GM19452 (cell line): ENCODE results near the gene C20orf204.

Experiments used
- ATAC-seq: cut with Tn5 transposase; IDR thresholded peaks from one replicate; pipeline ENCODE4 v1.9.1; 2021; ENCODE audit not compliant: unreplicated experiment

C20orf204 gene

GRCh38 chr20:64070244-64070993 is 34.4 kb downstream of the C20orf204 start:
- no peak for ATAC-seq

DNA sequence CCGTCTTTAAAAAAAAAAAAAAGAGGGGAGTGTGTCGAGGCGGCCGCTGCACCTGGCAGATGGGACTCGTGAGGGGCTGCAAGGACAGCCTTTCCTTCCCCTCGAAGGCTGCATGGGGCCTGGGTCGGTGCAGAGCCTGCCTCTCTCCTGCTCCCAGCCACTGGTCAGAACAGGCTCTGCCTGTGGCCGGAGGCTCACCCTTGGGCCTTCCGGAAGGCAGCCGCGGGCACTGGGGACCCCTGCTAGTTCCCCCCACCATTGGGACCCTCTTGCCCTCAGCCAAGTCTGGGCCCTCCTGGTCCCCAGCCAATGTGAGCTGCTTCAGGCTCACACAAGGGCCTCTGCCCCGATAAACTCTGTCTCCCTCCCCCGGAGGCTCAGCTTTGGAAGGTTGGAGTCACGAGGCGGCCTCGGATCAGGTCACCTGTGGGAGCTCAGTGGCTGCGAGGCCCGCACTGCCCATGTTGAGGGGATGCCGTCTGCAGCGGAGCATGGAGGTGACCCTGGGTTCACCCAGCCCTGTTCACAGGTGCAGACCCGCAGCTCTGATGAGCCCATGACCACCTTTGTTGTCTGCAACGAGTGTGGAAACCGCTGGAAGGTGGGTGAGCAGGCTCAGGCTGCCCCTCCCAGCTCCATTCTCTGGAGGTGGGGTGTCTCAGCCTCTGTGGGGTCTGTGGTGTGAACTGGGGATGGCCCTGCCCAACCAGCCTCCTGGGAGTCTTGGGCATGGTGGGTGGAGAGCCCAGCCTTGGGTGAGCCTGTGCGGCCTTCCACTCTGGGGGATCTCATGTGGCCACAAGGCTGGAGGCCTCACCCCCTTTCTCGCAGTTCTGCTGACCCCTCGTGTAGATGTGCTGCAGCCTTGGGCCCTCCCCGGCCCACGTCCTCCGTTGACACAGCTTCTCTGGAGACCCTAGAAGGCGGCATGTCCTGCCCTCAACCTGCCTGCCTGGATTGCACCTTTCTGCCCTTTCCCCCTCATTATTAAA is 35.7 kb downstream of the C20orf204 start:
- no peak for ATAC-seq

GRCh38 chr20:64072498-64073063 is 36.6 kb downstream of the C20orf204 start:
- ATAC-seq, result no peak

DNA sequence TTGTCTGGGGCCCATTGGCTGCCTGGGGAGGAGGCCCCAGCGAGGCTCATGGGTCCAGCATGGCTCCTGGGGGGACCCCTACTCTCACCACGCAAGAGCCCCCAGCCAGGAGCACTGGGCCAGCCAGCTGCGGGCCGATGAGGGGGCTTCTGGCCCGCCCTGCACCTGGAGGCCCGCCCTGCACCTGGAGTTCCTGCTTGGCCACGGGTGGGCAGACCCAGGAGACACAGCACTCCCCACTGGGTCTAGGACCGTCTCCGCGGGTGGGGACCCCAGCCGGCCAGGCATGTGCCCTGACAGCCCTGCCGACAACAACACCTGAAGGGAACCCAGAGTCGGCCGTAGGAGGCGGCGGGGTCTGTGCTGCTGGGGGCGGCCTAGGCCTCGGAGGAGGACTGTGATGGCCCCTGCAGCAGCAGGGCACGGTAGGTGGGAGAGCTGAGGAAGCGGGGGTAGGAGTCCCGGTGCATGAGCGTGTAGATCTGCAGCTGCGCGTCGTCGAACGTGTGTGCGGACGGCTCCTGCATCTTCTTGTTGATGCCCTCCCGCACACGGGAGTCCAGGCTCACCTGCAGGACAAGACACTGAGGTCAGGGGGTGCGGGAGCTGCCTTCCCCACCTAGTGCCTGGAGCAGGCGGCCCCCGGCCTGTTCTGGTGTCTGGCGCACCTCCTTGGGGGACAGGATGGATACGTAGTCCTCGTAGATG is 37.6 kb downstream of the C20orf204 start:
- no peak for ATAC-seq

- no peak for ATAC-seq
Observed at GRCh38 chr20:64074184-64074789, 38.3 kb downstream of the C20orf204 start.

DNA sequence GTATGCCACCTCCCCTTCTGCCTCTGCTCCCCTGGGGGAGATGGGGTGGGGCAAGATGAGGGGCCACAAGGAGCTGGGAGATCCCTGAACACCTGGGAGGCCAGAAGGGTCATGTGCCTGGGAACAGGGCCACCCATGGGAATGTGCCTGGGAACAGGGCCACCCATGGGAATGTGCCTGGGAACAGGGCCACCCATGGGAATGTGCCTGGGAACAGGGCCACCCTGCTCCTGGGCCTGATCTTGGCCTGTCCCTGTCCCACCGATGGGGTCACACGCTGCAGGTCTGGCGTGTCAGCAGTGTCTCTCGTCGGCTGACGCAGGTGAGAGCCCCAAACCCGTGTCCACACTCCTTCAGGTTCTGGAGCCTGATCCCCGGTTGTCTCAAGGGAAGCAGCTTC is 39.0 kb downstream of the C20orf204 start:
- no peak for ATAC-seq

GRCh38 chr20:64075556-64075955 is 39.6 kb downstream of the C20orf204 start:
- ATAC-seq, result no peak

DNA sequence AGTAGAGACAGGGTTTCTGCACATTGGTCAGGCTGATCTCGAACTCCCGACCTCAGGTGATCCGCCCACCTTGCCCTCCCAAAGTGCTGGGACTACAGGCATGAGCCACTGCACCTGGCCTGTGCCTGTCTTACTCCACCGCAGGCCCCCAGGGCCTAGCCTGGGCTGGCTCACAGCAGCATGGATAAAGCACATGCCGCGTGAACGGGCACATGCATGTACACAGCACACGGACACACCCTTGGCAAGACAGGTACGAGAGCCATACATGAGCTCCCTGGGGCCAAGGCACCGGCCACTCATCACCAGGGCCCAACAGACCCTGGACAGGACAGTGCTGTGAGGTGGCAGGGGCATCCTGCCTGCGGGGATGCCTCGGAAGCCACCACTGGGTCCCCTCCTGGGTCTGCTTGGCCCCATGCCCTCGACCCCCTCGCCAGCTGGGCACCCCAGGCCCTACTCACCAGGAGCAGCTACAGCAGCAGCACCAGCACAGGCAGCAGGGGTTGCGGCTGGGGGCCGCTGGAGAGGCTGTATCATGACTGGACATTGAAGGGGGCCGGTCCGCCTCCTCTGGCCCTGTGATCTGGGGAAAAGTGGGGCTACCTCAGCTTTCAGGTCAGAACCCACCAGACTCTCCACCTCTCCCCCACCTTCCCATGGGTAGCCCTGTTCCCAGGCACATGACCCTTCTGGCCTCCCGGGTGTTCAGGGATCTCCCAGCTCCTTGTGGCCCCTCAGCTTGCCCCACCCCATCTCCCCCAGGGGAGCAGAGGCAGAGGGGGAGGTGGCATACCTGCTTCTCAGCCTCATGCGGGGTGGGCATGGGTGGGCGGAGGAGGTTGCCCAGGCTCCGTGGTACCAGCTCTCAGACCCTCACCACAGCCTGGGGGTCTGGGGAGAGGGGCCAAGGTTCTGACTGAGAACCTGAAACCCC is 40.3 kb downstream of the C20orf204 start:
- no peak for ATAC-seq

GRCh38 chr20:64077094-64077493 is 41.1 kb downstream of the C20orf204 start:
- ATAC-seq, result no peak

- ATAC-seq, result no peak
Observed at GRCh38 chr20:64077541-64077875, 41.5 kb downstream of the C20orf204 start.

- ATAC-seq, result no peak
Observed at GRCh38 chr20:64077876-64078551, 42.0 kb downstream of the C20orf204 start.

GRCh38 chr20:64078934-64079272 is 42.9 kb downstream of the C20orf204 start:
- ATAC-seq, result no peak

DNA sequence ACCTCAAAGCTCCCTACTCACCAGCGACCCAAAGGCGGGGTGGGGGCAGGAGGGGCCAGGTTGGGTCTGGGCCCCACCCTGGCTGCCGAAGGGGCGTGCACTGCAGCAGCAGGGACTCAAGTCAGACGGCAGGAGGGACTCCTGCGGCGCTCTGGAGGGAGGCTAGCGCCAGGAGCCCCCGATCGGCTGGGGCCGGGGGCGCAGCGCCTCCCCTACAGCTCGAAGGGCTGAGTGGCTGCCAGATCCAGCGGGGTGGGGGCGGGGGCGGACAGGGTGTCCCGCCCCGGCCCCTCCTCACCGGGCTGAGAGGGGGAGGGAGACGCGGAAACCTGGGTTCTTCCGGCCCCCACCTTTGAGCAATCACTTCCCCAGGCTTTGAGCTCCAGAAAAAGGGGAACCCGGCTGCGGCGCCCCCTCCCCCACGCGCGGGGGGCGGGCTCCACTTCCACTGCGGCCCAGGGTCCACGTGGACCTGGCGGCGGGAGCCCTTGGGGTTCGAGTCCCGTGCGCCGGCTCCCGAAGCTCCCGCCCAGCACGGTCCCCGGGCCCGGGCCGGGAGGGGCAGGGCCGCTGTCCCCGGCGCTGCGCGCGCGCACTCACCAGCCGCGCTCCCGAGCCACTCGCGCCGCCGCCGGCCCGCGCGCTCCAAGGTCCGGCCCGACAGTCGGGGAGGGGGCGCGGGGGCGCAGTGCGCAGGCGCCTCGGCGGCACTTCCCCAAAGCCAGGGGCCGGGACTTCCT is 43.5 kb downstream of the C20orf204 start, which contains the start of gene RGS19:
TSS of gene RGS19 (minus strand) at position 246 of the 740 bp plus-strand sequence. CDS start 2,632 bp downstream, outside the sequence.
- peak; percentile 37 for ATAC-seq

DNA sequence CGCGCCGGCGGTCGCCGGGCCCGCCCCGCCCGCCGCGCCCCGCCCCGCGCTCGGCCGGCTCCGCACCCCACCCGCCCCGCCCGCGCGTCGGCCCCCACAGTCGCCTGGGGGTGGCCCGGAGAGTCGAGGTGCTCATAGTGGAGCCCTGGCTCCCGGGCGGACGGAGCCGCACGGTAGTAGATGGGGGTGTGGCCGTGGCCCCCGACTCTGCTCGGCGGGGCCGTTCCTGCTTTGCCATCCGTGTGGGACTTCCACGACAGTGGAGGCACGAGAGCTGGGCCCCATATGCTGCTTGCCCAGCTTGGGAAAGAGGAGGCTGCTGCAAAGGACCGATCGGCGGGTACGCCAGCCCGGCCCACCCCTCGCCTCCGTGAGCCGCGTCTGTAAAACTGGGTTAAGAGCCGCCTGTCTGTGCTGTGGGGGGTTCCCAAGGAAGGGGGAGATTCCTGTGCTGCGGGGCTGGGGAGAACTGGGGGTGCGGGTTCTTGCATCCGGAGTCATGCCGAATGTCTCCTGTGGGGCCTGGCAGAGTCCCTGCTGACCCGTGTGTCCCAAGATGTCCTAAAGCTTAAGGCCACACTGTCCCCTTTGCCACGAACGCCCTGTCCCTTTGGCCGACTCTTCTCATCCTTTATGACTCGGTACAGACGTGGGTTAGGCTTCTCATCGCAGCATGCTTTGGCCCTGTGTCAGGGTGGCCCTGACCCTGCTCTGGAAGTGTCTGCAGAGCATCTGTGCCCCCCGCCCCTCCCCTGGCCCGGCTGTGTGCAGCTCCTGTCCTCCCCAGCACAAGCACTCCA is 44.2 kb downstream of the C20orf204 start, which contains the start of gene OPRL1:
TSS of gene OPRL1 (plus strand) at position 70 of the 800 bp plus-strand sequence. CDS start 12,639 bp downstream, outside the sequence.
- ATAC-seq, result peak; percentile 34

DNA sequence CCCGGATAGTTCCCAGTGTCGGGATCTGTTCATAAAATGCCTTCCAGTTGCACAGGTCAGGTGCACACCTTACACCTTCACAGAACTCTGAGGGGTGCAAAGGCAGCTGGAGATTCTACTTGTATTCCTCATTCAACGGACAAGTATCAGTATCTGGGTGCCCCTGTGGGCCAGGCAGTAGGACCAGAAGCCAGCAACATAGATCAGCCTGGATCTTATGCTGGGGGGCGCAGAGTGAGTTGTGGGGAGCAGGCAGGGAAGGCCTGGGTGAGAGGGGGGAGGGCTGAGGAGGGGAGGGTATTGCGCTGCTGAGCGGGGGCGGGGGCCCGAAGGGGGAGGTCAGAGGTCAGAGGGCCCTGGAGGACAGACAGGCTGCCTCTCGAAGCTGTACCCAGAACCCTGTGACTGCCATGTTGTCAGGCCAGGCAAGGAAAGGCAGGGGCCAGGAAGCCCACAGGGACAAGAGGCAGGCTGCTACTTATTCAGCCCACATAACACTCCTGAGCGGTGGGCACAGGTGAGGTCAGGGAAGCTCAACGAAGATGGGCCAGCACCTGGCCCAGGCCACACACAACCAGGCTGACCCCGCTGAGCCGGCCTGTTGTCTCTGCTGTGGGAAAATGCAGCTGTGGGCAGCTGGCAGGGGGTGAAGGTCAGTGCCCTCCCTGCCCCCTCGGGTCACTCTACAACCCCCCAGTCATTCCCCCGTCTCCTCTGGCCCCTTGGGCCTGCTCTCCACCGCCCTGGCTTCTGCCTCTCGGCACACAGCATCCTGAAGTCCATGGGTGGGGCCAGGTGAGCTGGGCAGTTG is 45.0 kb downstream of the C20orf204 start:
- no peak for ATAC-seq

- ATAC-seq, result no peak
Observed at GRCh38 chr20:64081624-64081964, 45.6 kb downstream of the C20orf204 start.
